ENCODE results near the gene FGF4.
A peak's percentile ranks its signal among the peaks of the same experiment; 100 is the strongest.

FGF4 gene

DNA sequence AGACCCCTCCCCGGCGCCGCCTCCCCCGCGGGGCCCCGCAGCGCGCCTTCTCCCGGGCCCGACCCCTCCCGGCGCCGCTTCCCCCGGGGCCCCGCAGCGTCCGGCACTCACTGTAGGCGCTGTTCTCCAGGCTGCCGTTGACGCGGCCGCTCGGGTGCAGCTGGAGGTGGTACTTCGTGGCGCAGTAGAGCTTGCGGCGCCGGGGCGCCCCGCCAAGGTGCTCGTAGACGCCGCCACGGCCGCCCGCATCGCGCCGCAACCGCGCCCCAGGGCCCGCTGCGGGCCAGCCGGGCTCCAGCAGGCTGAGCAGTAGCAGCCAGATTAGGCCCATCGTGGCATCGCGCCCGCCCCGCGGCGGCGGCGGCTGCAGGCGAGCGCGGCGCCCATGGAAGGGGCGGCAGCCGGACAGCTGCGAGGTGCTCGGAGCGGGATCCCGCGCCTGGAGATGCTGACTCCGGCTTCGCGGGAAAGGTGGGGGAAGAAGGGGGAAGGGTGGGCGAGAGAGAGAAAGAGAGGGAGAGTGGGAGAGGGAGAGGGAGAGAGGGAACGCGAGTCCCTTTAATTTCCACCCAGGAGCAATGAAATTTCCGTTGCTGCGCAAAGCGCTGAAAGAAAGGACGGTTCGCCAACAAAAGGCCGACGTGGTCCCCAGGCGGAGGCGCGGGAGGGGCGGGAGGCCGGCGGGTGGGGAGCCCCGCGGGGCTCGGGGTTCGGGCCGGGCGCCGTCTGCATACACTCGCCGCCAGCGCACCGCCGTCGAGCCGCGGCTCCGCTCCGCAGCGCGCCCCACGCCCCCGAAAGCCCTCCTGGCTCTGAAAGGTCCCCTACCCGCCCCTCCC, 43.7 kb upstream of the FGF4 start, which contains the start of gene FGF3:
FGF3 (minus strand) TSS at position 814 of the 839 bp plus-strand sequence; CDS start at position 331, 483 bp downstream.
- TF ChIP-seq ZNF184 (tag by site-specific recombination; IDR thresholded peaks at IDR 0.05) (no peak), ZIC2 (tag by site-specific recombination; IDR thresholded peaks at IDR 0.05) (0 out of 2 replicates have a peak, but pooled peaks have one; percentile 5), ZBTB20 (tag by site-specific recombination; IDR thresholded peaks at IDR 0.05) (peak; percentile 78)
- ChIA-PET CTCF (interaction anchor here (0.7 to 2.3 kb wide), 2 partner anchors 17 to 377 kb away, joined by 3 to 7 read pairs; no protein-coding TSS in a partner anchor), POLR2A (no interaction called here)
- Histone ChIP-seq H3K36me3 (ENCODE audit: control insufficient read depth in 2 of 2, insufficient read depth in 1 of 2, low read length in 2 of 2) (no peaks in the 10 kb centered on the region), H3K9me3 (ENCODE audit: control insufficient read depth, insufficient read depth, low read depth, low read length) (no peaks in the 10 kb centered on the region), H3K4me1 (ENCODE audit: control insufficient read depth, insufficient read depth, low read length) (no peaks in the 10 kb centered on the region; the same call in 1 of the 2 replicates), H3K4me3 (ENCODE audit: low read depth, low read length) (no peak within 1 kb of the TSS), H3K27ac (ENCODE audit: extremely low read depth, low read depth, low read length) (no peak within 1 kb of the TSS)

DNA sequence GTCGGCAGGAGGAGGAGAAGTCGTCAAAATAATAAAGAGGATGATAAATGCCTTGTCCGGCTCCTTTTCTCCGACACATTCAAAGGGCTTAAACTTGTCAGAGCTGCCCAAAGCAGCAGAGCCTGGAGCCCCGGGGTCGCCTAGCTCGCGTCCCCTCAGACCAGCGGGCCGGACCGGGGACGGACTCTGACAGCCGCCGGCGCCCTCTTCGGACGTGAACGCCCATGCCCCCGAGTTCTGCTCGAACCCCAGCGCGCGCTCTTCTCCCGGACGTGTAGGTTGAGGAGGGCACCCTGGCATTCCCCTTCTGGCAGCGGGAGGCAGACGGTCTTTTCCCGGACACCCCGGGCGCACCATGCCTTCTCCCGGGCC, 43.1 kb upstream of the FGF4 start:
- no peak for TF ChIP-seq ZNF146 (tag by site-specific recombination; IDR thresholded peaks at IDR 0.05)
- TF ChIP-seq, protein P1, sequence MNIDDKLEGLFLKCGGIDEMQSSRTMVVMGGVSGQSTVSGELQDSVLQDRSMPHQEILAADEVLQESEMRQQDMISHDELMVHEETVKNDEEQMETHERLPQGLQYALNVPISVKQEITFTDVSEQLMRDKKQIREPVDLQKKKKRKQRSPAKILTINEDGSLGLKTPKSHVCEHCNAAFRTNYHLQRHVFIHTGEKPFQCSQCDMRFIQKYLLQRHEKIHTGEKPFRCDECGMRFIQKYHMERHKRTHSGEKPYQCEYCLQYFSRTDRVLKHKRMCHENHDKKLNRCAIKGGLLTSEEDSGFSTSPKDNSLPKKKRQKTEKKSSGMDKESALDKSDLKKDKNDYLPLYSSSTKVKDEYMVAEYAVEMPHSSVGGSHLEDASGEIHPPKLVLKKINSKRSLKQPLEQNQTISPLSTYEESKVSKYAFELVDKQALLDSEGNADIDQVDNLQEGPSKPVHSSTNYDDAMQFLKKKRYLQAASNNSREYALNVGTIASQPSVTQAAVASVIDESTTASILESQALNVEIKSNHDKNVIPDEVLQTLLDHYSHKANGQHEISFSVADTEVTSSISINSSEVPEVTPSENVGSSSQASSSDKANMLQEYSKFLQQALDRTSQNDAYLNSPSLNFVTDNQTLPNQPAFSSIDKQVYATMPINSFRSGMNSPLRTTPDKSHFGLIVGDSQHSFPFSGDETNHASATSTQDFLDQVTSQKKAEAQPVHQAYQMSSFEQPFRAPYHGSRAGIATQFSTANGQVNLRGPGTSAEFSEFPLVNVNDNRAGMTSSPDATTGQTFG (tag by site-specific recombination; IDR thresholded peaks at IDR 0.05; ENCODE audit: borderline replicate concordance): no peak
- no peak for TF ChIP-seq ZBTB48 (tag by site-specific recombination; IDR thresholded peaks at IDR 0.05)
- TF ChIP-seq ZNF677 (tag by site-specific recombination; IDR thresholded peaks at IDR 0.05): no peak
- TF ChIP-seq ZSCAN30 (tag by site-specific recombination; IDR thresholded peaks at IDR 0.05): no peak
- TF ChIP-seq, protein P2, sequence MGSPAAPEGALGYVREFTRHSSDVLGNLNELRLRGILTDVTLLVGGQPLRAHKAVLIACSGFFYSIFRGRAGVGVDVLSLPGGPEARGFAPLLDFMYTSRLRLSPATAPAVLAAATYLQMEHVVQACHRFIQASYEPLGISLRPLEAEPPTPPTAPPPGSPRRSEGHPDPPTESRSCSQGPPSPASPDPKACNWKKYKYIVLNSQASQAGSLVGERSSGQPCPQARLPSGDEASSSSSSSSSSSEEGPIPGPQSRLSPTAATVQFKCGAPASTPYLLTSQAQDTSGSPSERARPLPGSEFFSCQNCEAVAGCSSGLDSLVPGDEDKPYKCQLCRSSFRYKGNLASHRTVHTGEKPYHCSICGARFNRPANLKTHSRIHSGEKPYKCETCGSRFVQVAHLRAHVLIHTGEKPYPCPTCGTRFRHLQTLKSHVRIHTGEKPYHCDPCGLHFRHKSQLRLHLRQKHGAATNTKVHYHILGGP (tag by site-specific recombination; IDR thresholded peaks at IDR 0.05): no peak
- TF ChIP-seq ZNF19 (tag by site-specific recombination; IDR thresholded peaks at IDR 0.05; ENCODE audit: low read depth): no peak
- TF ChIP-seq YY2 (tag by site-specific recombination; IDR thresholded peaks at IDR 0.05): no peak
- no peak for TF ChIP-seq GLIS1 (tag by site-specific recombination; IDR thresholded peaks at IDR 0.05)
- no peak for TF ChIP-seq SALL2 (tag by site-specific recombination; IDR thresholded peaks at IDR 0.05; ENCODE audit: borderline replicate concordance)
- TF ChIP-seq, protein P3, sequence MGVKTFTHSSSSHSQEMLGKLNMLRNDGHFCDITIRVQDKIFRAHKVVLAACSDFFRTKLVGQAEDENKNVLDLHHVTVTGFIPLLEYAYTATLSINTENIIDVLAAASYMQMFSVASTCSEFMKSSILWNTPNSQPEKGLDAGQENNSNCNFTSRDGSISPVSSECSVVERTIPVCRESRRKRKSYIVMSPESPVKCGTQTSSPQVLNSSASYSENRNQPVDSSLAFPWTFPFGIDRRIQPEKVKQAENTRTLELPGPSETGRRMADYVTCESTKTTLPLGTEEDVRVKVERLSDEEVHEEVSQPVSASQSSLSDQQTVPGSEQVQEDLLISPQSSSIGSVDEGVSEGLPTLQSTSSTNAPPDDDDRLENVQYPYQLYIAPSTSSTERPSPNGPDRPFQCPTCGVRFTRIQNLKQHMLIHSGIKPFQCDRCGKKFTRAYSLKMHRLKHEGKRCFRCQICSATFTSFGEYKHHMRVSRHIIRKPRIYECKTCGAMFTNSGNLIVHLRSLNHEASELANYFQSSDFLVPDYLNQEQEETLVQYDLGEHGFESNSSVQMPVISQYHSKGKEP (tag by site-specific recombination; IDR thresholded peaks at IDR 0.05): no peak
- TF ChIP-seq ZNF48 (tag by site-specific recombination; IDR thresholded peaks at IDR 0.05): no peak
- TF ChIP-seq ZFP69B (tag by site-specific recombination; IDR thresholded peaks at IDR 0.05): no peak
- TF ChIP-seq, protein P4, sequence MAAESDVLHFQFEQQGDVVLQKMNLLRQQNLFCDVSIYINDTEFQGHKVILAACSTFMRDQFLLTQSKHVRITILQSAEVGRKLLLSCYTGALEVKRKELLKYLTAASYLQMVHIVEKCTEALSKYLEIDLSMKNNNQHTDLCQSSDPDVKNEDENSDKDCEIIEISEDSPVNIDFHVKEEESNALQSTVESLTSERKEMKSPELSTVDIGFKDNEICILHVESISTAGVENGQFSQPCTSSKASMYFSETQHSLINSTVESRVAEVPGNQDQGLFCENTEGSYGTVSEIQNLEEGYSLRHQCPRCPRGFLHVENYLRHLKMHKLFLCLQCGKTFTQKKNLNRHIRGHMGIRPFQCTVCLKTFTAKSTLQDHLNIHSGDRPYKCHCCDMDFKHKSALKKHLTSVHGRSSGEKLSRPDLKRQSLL (tag by site-specific recombination; IDR thresholded peaks at IDR 0.05): no peak
- TF ChIP-seq MEIS1 (CRISPR knock-in tag; IDR thresholded peaks at IDR 0.05; ENCODE audit: borderline replicate concordance): no peak
- H3K4me1 ChIP-seq (ENCODE audit: control insufficient read depth, insufficient read depth, low read length): no peaks in the 10 kb centered on the region; the same call in 1 of the 2 replicates
- no peak overlapping the region for H3K27ac ChIP-seq (ENCODE audit: extremely low read depth, low read depth, low read length)
- ChIA-PET CTCF (interaction anchor here (0.5 to 2.3 kb wide), 2 partner anchors 17 to 40 kb away, joined by 4 to 7 read pairs; no protein-coding TSS in a partner anchor), POLR2A (no interaction called here)
- H3K36me3 ChIP-seq (ENCODE audit: control insufficient read depth in 2 of 2, insufficient read depth in 1 of 2, low read length in 2 of 2): no peaks in the 10 kb centered on the region
- H3K9me3 ChIP-seq (ENCODE audit: control insufficient read depth, insufficient read depth, low read depth, low read length): no peaks in the 10 kb centered on the region
- H3K4me3 ChIP-seq (ENCODE audit: low read depth, low read length): no peak overlapping the region; the same call in 1 of the 2 replicates
